K562 (cell line): ENCODE data around the gene WDR64. TPM values are rescaled to one million over a fixed set of nuclear protein-coding genes. Genes with fewer than 3 reads are reported as not detected.
A peak's percentile ranks its signal among the peaks of the same experiment; 100 is the strongest.

Source experiments
- ATF7 ChIP-seq: fragments of 450-650 bp; IDR thresholded peaks from 2 replicates; pipeline ENCODE4 v1.7.1; 2014; ENCODE audit warnings: mild to moderate bottlenecking, moderate library complexity
- CBFA2T3 ChIP-seq: fragments of 450-650 bp; IDR thresholded peaks from 2 replicates; pipeline ENCODE4 v1.6.1; 2017
- FOXP1 ChIP-seq: sonication (generic); formaldehyde crosslinking; IDR thresholded peaks from 2 replicates; pipeline ENCODE4 v1.8.0; 2022; ENCODE audit warnings: mild to moderate bottlenecking, missing genetic modification reagents
- MCM7 ChIP-seq, 2 experiments: fragments of 450-650 bp; IDR thresholded peaks; 2 replicates each; pipeline ENCODE4 v1.6.1; 2016 to 2018
- NR1H2 ChIP-seq: sonication (generic); formaldehyde crosslinking; IDR thresholded peaks from 2 replicates; pipeline ENCODE4 v1.4.0; 2020; ENCODE audit warnings: mild to moderate bottlenecking, missing genetic modification reagents
- NR2C2 ChIP-seq, 2 experiments: fragments of 200-800 bp in 1 of 2; sonication (Bioruptor generic) in 1 of 2; sonication (generic) in 1 of 2; formaldehyde crosslinking in 1 of 2; IDR thresholded peaks; 2 replicates each; pipeline versions ENCODE4 v1.6.1 to v1.8.0; 2016 to 2022; ENCODE audit warnings: mild to moderate bottlenecking in 1 of 2, missing compliant biosample characterization in 1 of 2, missing genetic modification characterization in 1 of 2, missing genetic modification reagents in 1 of 2
- SIRT6 ChIP-seq: IDR thresholded peaks from one replicate; pipeline ENCODE4 v1.6.1; 2012; ENCODE audit warnings: low read depth, mild to moderate bottlenecking, control low read depth, inconsistent platforms, low read length, moderate library complexity
- STAT5B ChIP-seq: fragments of 250-450 bp; sonication (Bioruptor Pico); IDR thresholded peaks from 2 replicates; pipeline ENCODE4 v1.8.0; 2021; ENCODE audit warnings: mild to moderate bottlenecking, inconsistent platforms
- ZBTB12 ChIP-seq: fragments of 250-450 bp; sonication (Bioruptor Pico); IDR thresholded peaks from 2 replicates; pipeline ENCODE4 v1.4.0; 2020
- ZNF24 ChIP-seq: fragments of 450-650 bp; IDR thresholded peaks from 2 replicates; pipeline ENCODE4 v1.6.1; 2016
- ZNF277 ChIP-seq: fragments of 250-450 bp; sonication (Bioruptor Pico); IDR thresholded peaks from 2 replicates; pipeline ENCODE4 v1.8.0; 2022; ENCODE audit warnings: inconsistent platforms, mild to moderate bottlenecking, moderate library complexity, borderline replicate concordance
- ZNF311 ChIP-seq: fragments of 250-450 bp; sonication (Bioruptor Pico); IDR thresholded peaks from 2 replicates; pipeline ENCODE4 v1.4.0; 2020; ENCODE audit warnings: mild to moderate bottlenecking, moderate library complexity
- ZNF507 ChIP-seq: conservative IDR thresholded peaks from 2 replicates; pipeline ENCODE4 v1.6.1; 2017; ENCODE audit warnings: missing genetic modification characterization, missing compliant biosample characterization
- ZNF609 ChIP-seq: sonication (generic); formaldehyde crosslinking; IDR thresholded peaks from 2 replicates; pipeline ENCODE4 v1.8.1; 2023; ENCODE audit warnings: missing genetic modification reagents, mild to moderate bottlenecking, borderline replicate concordance
- ZNF764 ChIP-seq: fragments of 250-450 bp; sonication (Bioruptor Pico); IDR thresholded peaks from 2 replicates; pipeline ENCODE4 v1.4.0; 2020; ENCODE audit warnings: low read depth, mild to moderate bottlenecking, moderate library complexity
- polyA plus RNA-seq, 8 experiments: library from polyadenylated mRNA; depleted of rRNA in 4 of 8; stranded (reverse) in 5 of 8; unstranded in 3 of 8; fragments of >200 nt; fragmentation: Nextera tagmentation in 2 of 8; fragmentation: Illumina TruSeq in 1 of 8; extraction: Ambion mirVana in 2 of 8; extraction: Trizol in 1 of 8; gene quantifications; 2 replicates each; pipeline versions ENCODE4 v1.2.1 to v1.2.3, GENCODE V29; 2011 to 2014; ENCODE audit warnings: inconsistent platforms in 1 of 8, missing spikeins in 1 of 8
- total RNA-seq, 7 experiments: library from RNA; depleted of rRNA in 6 of 7; stranded (reverse); fragments of >200 nt in 6 of 7; fragmentation: Illumina TruSeq in 2 of 7; extraction: Trizol in 2 of 7; gene quantifications; 2 replicates each; pipeline versions ENCODE4 v1.2.1 to v1.2.3, GENCODE V29; 2011 to 2021; ENCODE audit warnings: low replicate concordance in 1 of 7

Gene WDR64
- total and polyA plus RNA-seq, 9 of the 15 experiments (the other 6 are each of a cell fraction or from before 2014, with no cell fraction given): 0.06 to 0.29 (median 0.19) TPM; not detected in 5

- TF ChIP-seq ZNF609: peak; percentile 86; the same call in 1 of the 2 replicates
- peak; percentile 93 for TF ChIP-seq ZBTB12 (CRISPR knock-in tag)
- peak; percentile 92; the same call in 1 of the 2 replicates for TF ChIP-seq FOXP1 (CRISPR knock-in tag)
- TF ChIP-seq ZNF311: no peak
- TF ChIP-seq ATF7: peak; percentile 96
- TF ChIP-seq MCM7 (IDR thresholded peaks at IDR 0.05): no peak
- no peak for TF ChIP-seq ZNF507
- peak; percentile 88 for TF ChIP-seq NR2C2 (CRISPR knock-in tag; IDR thresholded peaks at IDR 0.05)
- peak; percentile 92 for TF ChIP-seq NR2C2 (tag; IDR thresholded peaks at IDR 0.05)
- no peak; the same call in 1 of the 2 replicates for TF ChIP-seq CBFA2T3
- TF ChIP-seq SIRT6: no peak
- no peak; the same call in 1 of the 2 replicates for TF ChIP-seq ZNF24
- TF ChIP-seq ZNF277 (CRISPR knock-in tag): no peak
- TF ChIP-seq STAT5B (CRISPR knock-in tag): no peak
- TF ChIP-seq NR1H2 (CRISPR knock-in tag): no peak
- TF ChIP-seq ZNF764 (CRISPR knock-in tag): no peak
Measured at GRCh38 chr1:241847796-241848685, 196.0 kb downstream of the WDR64 start, which contains the start of gene EXO1 (continued).
